Osteocyte (in vitro differentiated cells): ENCODE measurements around the gene TREH. TPM values are rescaled to one million over a fixed set of nuclear protein-coding genes. Genes with fewer than 3 reads are reported as not detected.
"Not testable (repeated sequence)": the region's sequence is repeated elsewhere in the genome, so short reads cannot be mapped to it uniquely, and the experiment has no call there.

Source experiments
- DNase-seq: peaks from one replicate; pipeline ENCODE4 v3.0.0; 2021; ENCODE audit warnings: mixed read lengths; ENCODE audit not compliant: unreplicated experiment; ENCODE audit errors: extremely low spot score
- H3K27ac Mint-ChIP-seq: one replicate; pipeline ENCODE4 v1.8.0; 2021; ENCODE audit warnings: mild to moderate bottlenecking, mixed read lengths; ENCODE audit not compliant: unreplicated experiment
- H3K27me3 Mint-ChIP-seq: one replicate; pipeline ENCODE4 v1.8.0; 2021; ENCODE audit warnings: mixed read lengths; ENCODE audit not compliant: unreplicated experiment
- H3K36me3 Mint-ChIP-seq: one replicate; pipeline ENCODE4 v1.8.0; 2021; ENCODE audit warnings: mixed read lengths; ENCODE audit not compliant: unreplicated experiment
- H3K4me1 Mint-ChIP-seq: one replicate; pipeline ENCODE4 v1.8.0; 2021; ENCODE audit warnings: mixed read lengths; ENCODE audit not compliant: unreplicated experiment
- H3K4me3 Mint-ChIP-seq: one replicate; pipeline ENCODE4 v1.8.0; 2021; ENCODE audit warnings: mild to moderate bottlenecking, moderate library complexity, mixed read lengths; ENCODE audit not compliant: unreplicated experiment
- H3K9me3 Mint-ChIP-seq: one replicate; pipeline ENCODE4 v1.8.0; 2021; ENCODE audit warnings: mixed read lengths; ENCODE audit not compliant: unreplicated experiment
- long read RNA-seq: library from polyadenylated mRNA; unstranded; transcript quantifications from one replicate; pipeline ENCODE4 v2.0.0, GENCODE V29; 2021
- total RNA-seq: library from RNA; stranded (reverse); gene quantifications from 2 replicates; pipeline ENCODE4 v1.2.1, GENCODE V29; 2021
- TF ChIP-seq, protein P1 (sequence below): fragments of 200-600 bp; sonication (generic); IDR thresholded peaks from 2 replicates; pipeline ENCODE4 v1.5.0; 2021; ENCODE audit warnings: antibody characterized with exemption, mild to moderate bottlenecking, moderate library complexity

TREH gene, protein sequence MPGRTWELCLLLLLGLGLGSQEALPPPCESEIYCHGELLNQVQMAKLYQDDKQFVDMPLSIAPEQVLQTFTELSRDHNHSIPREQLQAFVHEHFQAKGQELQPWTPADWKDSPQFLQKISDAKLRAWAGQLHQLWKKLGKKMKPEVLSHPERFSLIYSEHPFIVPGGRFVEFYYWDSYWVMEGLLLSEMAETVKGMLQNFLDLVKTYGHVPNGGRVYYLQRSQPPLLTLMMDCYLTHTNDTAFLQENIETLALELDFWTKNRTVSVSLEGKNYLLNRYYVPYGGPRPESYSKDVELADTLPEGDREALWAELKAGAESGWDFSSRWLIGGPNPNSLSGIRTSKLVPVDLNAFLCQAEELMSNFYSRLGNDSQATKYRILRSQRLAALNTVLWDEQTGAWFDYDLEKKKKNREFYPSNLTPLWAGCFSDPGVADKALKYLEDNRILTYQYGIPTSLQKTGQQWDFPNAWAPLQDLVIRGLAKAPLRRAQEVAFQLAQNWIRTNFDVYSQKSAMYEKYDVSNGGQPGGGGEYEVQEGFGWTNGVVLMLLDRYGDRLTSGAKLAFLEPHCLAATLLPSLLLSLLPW
- total RNA-seq, result not detected in 2 replicates
- long read RNA-seq, result 0 reads

DNA sequence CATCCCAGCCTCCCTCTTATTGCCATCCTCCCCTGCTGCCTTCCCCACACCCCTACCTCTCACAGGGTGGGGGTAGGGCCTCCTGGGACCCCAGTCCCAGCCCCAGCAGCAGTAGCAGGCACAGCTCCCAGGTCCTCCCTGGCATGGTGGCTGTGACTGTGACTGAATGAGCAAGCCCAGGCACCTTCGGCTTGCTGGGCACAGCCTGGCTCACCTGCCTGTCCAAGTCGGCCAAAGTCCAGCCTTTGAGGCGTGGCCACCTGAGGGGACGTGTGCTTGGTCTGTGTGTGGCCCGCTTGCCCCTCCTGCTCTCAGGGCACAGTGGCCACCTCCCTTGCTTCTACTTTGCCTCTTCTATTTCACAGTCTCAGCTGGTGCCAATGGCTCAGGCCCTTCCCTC, at the start of gene TREH:
Gene TREH (minus strand): TSS at position 168 of the 400 bp plus-strand sequence. CDS start 23 bp downstream, at position 145.
- Mint-ChIP-seq H3K27ac (no peak within 1 kb of the TSS), H3K36me3 (no peaks in the 10 kb centered on the region), H3K27me3 (peaks cover 14% of the 10 kb centered on the region), H3K4me1 (peaks cover 1% of the 10 kb centered on the region), H3K9me3 (no peaks in the 10 kb centered on the region), H3K4me3 (no peak within 1 kb of the TSS)
- TF ChIP-seq, protein P1, sequence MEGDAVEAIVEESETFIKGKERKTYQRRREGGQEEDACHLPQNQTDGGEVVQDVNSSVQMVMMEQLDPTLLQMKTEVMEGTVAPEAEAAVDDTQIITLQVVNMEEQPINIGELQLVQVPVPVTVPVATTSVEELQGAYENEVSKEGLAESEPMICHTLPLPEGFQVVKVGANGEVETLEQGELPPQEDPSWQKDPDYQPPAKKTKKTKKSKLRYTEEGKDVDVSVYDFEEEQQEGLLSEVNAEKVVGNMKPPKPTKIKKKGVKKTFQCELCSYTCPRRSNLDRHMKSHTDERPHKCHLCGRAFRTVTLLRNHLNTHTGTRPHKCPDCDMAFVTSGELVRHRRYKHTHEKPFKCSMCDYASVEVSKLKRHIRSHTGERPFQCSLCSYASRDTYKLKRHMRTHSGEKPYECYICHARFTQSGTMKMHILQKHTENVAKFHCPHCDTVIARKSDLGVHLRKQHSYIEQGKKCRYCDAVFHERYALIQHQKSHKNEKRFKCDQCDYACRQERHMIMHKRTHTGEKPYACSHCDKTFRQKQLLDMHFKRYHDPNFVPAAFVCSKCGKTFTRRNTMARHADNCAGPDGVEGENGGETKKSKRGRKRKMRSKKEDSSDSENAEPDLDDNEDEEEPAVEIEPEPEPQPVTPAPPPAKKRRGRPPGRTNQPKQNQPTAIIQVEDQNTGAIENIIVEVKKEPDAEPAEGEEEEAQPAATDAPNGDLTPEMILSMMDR, result no peak
- DNase-seq, result no peak

DNA sequence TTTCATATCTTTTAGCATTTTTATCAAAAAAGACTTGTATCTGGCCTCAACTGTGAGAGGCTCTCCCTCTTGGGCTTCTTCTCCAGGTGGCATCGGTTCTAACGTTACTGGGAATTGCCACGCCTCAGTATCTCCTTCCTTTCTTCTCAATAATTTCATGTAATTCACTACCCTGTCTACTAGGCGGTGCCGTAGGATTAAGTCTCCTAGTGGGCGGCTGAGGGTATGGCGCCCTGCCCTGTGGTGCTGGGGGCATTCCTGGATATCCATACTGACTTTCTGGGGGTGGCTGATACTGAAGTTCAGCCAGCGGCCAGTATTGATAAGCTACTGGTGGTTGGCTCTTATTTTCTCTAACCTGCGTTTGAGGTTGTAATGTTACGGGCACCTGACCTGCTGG, 48.7 kb upstream of the TREH start:
- H3K4me1 Mint-ChIP-seq, H3K9me3 Mint-ChIP-seq, H3K4me3 Mint-ChIP-seq, H3K36me3 Mint-ChIP-seq, H3K27ac Mint-ChIP-seq, DNase-seq: not testable (repeated sequence)
- peaks cover 67% of the 10 kb centered on the region for H3K27me3 Mint-ChIP-seq

DNA sequence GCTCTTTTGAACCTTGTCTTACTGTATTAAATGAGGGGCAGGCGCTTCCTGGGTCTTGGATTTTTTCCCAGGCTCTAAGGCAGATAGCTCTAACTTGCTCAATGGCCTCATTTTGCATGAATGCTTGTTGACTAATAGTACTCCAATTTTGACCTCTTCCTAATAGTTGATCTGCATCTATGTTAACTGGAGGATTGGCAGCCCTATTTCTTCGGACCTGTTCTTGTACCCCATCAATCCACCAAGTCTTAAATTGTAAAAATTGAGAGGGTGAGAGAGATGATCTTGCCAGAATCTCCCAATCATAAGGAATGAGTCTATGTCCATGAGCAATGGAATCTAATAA, 48.2 kb upstream of the TREH start:
- H3K36me3 Mint-ChIP-seq, H3K9me3 Mint-ChIP-seq, DNase-seq, H3K27ac Mint-ChIP-seq, H3K4me1 Mint-ChIP-seq, H3K4me3 Mint-ChIP-seq: not testable (repeated sequence)
- peaks cover 70% of the 10 kb centered on the region for H3K27me3 Mint-ChIP-seq

DNA sequence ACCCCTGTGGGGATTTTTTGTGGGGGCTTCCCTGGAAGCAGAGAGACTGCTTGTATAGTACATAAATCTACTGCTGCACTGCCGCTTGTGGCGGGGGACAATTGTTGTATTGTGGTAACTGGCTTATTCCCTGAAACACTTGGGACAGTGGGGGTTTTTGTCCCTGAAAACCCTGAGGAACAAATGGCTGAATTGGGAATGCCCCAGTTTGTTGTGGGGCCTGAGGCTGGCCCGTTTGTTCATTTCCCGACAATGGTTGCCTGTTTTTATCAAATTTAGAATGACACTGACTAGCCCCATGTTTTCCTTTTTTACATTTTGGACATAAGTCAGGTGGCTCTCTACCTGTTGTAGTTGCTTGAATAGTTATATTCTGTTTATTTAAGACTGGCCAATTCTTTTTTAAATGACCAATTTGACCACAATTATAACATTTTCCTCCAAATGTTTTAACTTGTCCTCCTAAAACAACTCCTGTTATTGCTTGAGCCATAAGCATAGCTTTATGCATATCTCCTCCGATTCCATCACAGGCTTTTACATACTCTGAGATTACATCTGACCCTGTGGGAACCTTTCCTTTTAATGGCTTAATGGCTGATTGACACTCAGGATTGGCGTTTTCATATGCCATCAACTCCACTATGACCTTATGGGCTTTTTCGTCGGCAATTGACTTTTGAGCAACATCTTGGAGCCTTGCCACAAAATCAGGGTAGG, 47.7 kb upstream of the TREH start:
- H3K27ac Mint-ChIP-seq, DNase-seq: not testable (repeated sequence)
- H3K27me3 Mint-ChIP-seq, result peaks cover 75% of the 10 kb centered on the region

DNA sequence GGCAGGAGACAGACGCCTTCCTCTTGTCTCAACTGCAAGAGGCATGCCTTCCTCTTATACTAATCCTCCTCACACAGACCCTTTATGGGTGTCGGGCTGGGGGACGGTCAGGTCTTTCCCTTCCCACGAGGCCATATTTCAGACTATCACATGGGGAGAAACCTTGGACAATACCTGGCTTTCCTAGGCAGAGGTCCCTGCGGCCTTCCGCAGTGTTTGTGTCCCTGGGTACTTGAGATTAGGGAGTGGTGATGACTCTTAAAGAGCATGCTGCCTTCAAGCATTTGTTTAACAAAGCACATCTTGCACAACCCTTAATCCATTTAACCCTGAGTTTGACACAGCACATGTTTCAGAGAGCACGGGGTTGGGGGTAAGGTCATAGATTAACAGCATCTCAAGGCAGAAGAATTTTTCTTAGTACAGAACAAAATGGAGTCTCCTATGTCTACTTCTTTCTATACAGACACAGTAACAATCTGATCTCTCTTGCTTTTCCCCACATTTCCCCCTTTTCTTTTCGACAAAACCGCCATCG, 42.1 kb upstream of the TREH start:
- H3K4me1 Mint-ChIP-seq, H3K4me3 Mint-ChIP-seq, H3K9me3 Mint-ChIP-seq, DNase-seq, H3K27ac Mint-ChIP-seq, H3K36me3 Mint-ChIP-seq: not testable (repeated sequence)
- peaks cover 62% of the 10 kb centered on the region for H3K27me3 Mint-ChIP-seq

More for the DNA sequence above, 47.7 kb upstream of the TREH start:
- not testable (repeated sequence) for H3K4me1 Mint-ChIP-seq, H3K4me3 Mint-ChIP-seq, H3K36me3 Mint-ChIP-seq, H3K9me3 Mint-ChIP-seq

DNA sequence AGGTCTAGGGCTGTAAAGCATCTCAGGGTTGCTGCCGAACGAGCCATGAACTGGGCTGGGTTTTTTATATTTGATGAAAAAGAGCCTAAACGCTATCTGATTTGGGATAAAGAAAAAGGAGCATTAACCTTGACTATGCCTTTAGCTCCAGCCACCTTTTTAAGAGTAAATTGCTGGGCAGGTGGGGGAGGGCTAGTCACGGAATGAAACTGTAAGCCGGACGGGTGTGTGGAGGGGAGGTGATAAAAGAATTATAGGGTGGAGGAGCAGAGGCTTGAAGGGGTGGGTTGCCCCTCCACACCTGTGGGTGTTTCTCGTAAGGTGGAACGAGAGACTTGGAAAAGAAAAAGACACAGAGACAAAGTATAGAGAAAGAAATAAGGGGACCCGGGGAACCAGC, 41.3 kb upstream of the TREH start:
- not testable (repeated sequence) for H3K36me3 Mint-ChIP-seq, H3K9me3 Mint-ChIP-seq, H3K27ac Mint-ChIP-seq, H3K4me3 Mint-ChIP-seq, H3K4me1 Mint-ChIP-seq, DNase-seq
- peaks cover 55% of the 10 kb centered on the region for H3K27me3 Mint-ChIP-seq

DNA sequence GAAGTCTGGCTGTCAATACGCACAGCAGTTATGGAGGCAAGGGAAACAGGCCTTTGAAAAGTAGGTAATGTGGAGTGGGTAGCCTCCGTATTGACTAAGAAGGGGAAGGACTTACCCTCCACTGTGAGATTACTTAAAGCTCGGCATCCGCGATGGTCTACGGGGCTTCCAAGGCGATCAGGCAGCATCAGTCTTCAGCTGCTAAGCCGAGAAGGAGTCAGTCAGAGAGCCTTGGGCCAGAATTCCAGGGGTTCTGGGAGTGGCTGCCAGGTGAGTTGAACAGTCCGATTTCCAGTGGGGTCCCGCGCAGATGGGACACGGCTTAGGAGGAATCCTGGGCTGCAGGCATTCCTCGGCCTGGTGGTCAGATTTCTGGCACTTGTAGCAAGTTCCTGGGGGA, 40.6 kb upstream of the TREH start:
- H3K9me3 Mint-ChIP-seq, H3K4me1 Mint-ChIP-seq, DNase-seq, H3K27ac Mint-ChIP-seq, H3K36me3 Mint-ChIP-seq, H3K4me3 Mint-ChIP-seq: not testable (repeated sequence)
- peaks cover 50% of the 10 kb centered on the region for H3K27me3 Mint-ChIP-seq

DNA sequence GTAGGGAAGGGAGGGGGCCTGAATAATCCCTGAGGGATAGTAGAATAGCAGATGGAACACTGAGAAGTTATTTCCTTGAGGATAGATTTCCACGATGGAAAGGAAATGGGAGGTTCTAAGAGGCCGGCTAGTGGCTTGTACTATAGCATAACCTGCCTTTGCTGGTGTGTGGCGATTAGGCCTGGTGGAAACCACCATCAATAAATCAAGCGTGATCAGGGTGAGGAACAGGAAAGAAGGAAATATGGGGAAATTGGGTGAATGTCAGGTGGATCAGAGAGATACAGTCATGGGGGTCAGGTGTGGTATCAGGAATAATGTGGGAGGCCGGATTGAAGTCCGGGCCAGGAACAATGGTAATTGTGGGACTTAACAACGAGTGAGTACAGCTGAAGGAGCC, 39.1 kb upstream of the TREH start:
- H3K27me3 Mint-ChIP-seq, result peaks cover 39% of the 10 kb centered on the region
- H3K36me3 Mint-ChIP-seq, H3K27ac Mint-ChIP-seq, H3K4me1 Mint-ChIP-seq, H3K4me3 Mint-ChIP-seq, DNase-seq, H3K9me3 Mint-ChIP-seq: not testable (repeated sequence)

DNA sequence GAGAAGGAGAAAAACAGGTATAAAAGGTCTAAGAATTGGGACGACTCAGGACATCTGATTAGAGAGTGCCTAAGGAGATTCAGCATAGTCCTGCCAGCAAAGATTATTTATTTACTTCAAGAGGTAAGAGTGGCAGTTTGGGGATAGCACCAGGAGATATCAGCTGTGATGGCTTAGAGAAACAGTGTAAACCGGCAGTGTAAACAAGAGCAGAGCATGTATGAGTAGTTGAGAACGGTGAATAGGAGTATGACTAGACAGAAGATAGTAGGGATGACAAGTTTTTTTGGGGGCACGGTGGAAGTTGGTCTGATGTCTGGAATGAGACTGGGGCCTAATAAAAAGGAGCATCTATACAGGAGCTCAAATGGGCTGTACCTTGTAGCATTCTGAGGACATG, 38.3 kb upstream of the TREH start:
- not testable (repeated sequence) for H3K4me3 Mint-ChIP-seq, H3K9me3 Mint-ChIP-seq, DNase-seq, H3K27ac Mint-ChIP-seq, H3K4me1 Mint-ChIP-seq, H3K36me3 Mint-ChIP-seq
- H3K27me3 Mint-ChIP-seq, result peaks cover 32% of the 10 kb centered on the region

DNA sequence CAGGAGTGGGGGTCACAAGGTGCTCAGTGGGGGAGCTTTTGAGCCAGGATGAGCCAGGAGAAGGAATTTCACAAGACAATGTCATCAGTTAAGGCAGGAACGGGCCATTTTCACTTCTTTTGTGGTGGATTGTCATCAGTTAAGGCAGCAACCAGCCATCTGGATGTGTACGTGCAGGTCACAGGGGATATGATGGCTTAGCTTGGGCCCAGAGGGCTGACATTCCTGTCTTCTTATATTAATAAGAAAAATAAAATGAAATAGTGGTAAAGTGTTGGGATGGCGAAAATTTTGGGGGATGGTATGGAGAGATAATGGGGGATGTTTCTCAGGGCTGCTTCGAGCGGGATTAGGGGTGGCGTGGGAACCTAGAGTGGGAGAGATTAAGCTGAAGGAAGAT, 37.8 kb upstream of the TREH start:
- peaks cover 27% of the 10 kb centered on the region for H3K27me3 Mint-ChIP-seq
- not testable (repeated sequence) for H3K36me3 Mint-ChIP-seq, DNase-seq, H3K4me3 Mint-ChIP-seq, H3K9me3 Mint-ChIP-seq, H3K27ac Mint-ChIP-seq, H3K4me1 Mint-ChIP-seq
